Measurements from ENCODE around the gene CENPQ. TPM values are rescaled to one million over a fixed set of nuclear protein-coding genes. Genes with fewer than 3 reads are reported as not detected.

The CENPQ gene
- total RNA-seq, 1 experiment from 2014 or later = 5.5 TPM

- H3K9me3 ChIP-seq (ENCODE audit: control insufficient read depth, insufficient read depth, low read depth, low read length) = no peaks in the 10 kb centered on the region
- ChIA-PET CTCF (no interaction called here), POLR2A (no interaction called here)
- no peak overlapping the region for H3K27ac ChIP-seq (ENCODE audit: low read length)
- TF ChIP-seq CTCF (IDR thresholded peaks at IDR 0.05) = no peak
- no peak for TF ChIP-seq REST (IDR thresholded peaks at IDR 0.05; ENCODE audit: insufficient read depth in 1 of 2, low read depth in 2 of 2, low read length in 1 of 2)
- no peak for TF ChIP-seq TCF7L2 (IDR thresholded peaks at IDR 0.05; ENCODE audit: low read depth, low read length)
- TF ChIP-seq SIN3A (IDR thresholded peaks at IDR 0.05; ENCODE audit: borderline replicate concordance, insufficient read depth, low read depth, low read length) = no peak
- no peak for TF ChIP-seq POLR2AphosphoS5 (IDR thresholded peaks at IDR 0.05; ENCODE audit: low read depth, low read length)
- H3K4me1 ChIP-seq (ENCODE audit: control insufficient read depth, insufficient read depth, low read length) = no peaks in the 10 kb centered on the region
- intact Hi-C loops (cut with micrococcal nuclease; ENCODE audit: unreplicated experiment) = no loop called here
- H3K36me3 ChIP-seq (ENCODE audit: control insufficient read depth, insufficient read depth, low read length) = no peaks in the 10 kb centered on the region
- DNase-seq (ENCODE audit: low read depth, low spot score) (no peak), ATAC-seq (no peak)
- no TSS peak for BruUV-seq (replicated peaks)
- no peaks in the 10 kb centered on the region for H3K27me3 ChIP-seq (ENCODE audit: control insufficient read depth, insufficient read depth, low read length)
- in situ Hi-C loops (cut with HindIII; ENCODE audit: low pct_unique_long_range_greater_than_20kb, low sequenced_read_pairs) = no loop called here
- H3K4me3 ChIP-seq (ENCODE audit: low read depth in 2 of 2, low read length in 2 of 2) = no peak overlapping the region
Observed at GRCh38 chr6:49430187-49430586, 33.0 kb upstream of the CENPQ start.

GRCh38 chr6:49430866-49431265, 32.3 kb upstream of the CENPQ start:
- BruUV-seq (replicated peaks) = no TSS peak
- no peaks in the 10 kb centered on the region for H3K36me3 ChIP-seq (ENCODE audit: control insufficient read depth, insufficient read depth, low read length)
- H3K4me3 ChIP-seq (ENCODE audit: low read depth in 2 of 2, low read length in 2 of 2) = no peak overlapping the region
- CTCF ChIA-PET = no interaction called here
- intact Hi-C loops (cut with micrococcal nuclease; ENCODE audit: unreplicated experiment) (no loop called here), in situ Hi-C loops (cut with HindIII; ENCODE audit: low pct_unique_long_range_greater_than_20kb, low sequenced_read_pairs) (no loop called here)
- POLR2A ChIA-PET = no interaction called here
- no peaks in the 10 kb centered on the region for H3K27me3 ChIP-seq (ENCODE audit: control insufficient read depth, insufficient read depth, low read length)
- no peak for DNase-seq (ENCODE audit: low read depth, low spot score)
- no peaks in the 10 kb centered on the region for H3K4me1 ChIP-seq (ENCODE audit: control insufficient read depth, insufficient read depth, low read length)
- no peaks in the 10 kb centered on the region for H3K9me3 ChIP-seq (ENCODE audit: control insufficient read depth, insufficient read depth, low read depth, low read length)
- TF ChIP-seq POLR2AphosphoS5 (IDR thresholded peaks at IDR 0.05; ENCODE audit: low read depth, low read length) (no peak), REST (IDR thresholded peaks at IDR 0.05; ENCODE audit: insufficient read depth in 1 of 2, low read depth in 2 of 2, low read length in 1 of 2) (no peak), SIN3A (IDR thresholded peaks at IDR 0.05; ENCODE audit: borderline replicate concordance, insufficient read depth, low read depth, low read length) (no peak), TCF7L2 (IDR thresholded peaks at IDR 0.05; ENCODE audit: low read depth, low read length) (no peak), CTCF (IDR thresholded peaks at IDR 0.05) (no peak)
- H3K27ac ChIP-seq (ENCODE audit: low read length) = no peak overlapping the region
- no peak for ATAC-seq

Data from Panc1 (cell line).